Measurements from ENCODE around the gene ADAMTSL1. TPM values are rescaled to one million over a fixed set of nuclear protein-coding genes. Genes with fewer than 3 reads are reported as not detected.
"Not testable (repeated sequence)": the region's sequence is repeated elsewhere in the genome, so short reads cannot be mapped to it uniquely, and the experiment has no call there.

ADAMTSL1 gene
- total and polyA plus RNA-seq, 12 donors: 0.37 to 5.2 (median 1.9) TPM

GRCh38 chr9:18928711-18929110, 454.8 kb downstream of the ADAMTSL1 start:
- Histone ChIP-seq H3K9me3 (peaks cover 0 to under 1% (median 0%) of the 10 kb centered on the region in 11 donors), H3K27ac (no peak overlapping the region), H3K36me3 (no peaks in the 10 kb centered on the region), H3K27me3 (no peaks in the 10 kb centered on the region), H3K4me1 (no peaks in the 10 kb centered on the region), H3K4me3 (no peak overlapping the region)
- no peak for ATAC-seq
- DNase-seq: no peak
- TF ChIP-seq CTCF (IDR thresholded peaks at IDR 0.05): no peak
- intact Hi-C loops (cut with DNase I): loop anchor here in 1 of 10 donors (10.0 kb wide), 1 partner anchor 56 kb away; no protein-coding TSS in a partner anchor
- WGBS, 2 donors: 84 to 85% methylated on average over 7 of the region's 7 CpGs

GRCh38 chr9:18930611-18931010, 456.7 kb downstream of the ADAMTSL1 start:
- intact Hi-C loops (cut with DNase I); H3K27ac ChIP-seq; H3K27me3 ChIP-seq; H3K36me3 ChIP-seq; ATAC-seq; H3K4me1 ChIP-seq; DNase-seq; H3K4me3 ChIP-seq: not testable (repeated sequence)
- 89 to 92% methylated on average over 13 of the region's 13 CpGs for whole genome bisulfite sequencing, 2 donors
- peaks cover 0 to 12% (median 0%) of the 10 kb centered on the region in 11 donors for H3K9me3 ChIP-seq

GRCh38 chr9:18935541-18935940, 461.6 kb downstream of the ADAMTSL1 start:
- Histone ChIP-seq H3K27me3 (peaks cover 0 to 3% (median 0%) of the 10 kb centered on the region in 7 donors), H3K36me3 (no peaks in the 10 kb centered on the region), H3K4me3 (no peak overlapping the region), H3K9me3 (peaks cover 0 to 12% (median 0%) of the 10 kb centered on the region in 11 donors), H3K4me1 (no peaks in the 10 kb centered on the region), H3K27ac (no peak overlapping the region)
- DNase-seq (no peak), ATAC-seq (no peak)
- WGBS, 2 donors: 80 to 83% methylated on average over 2 of the region's 2 CpGs
- TF ChIP-seq CTCF (IDR thresholded peaks at IDR 0.05): no peak
- intact Hi-C loops (cut with DNase I): no loop called here

GRCh38 chr9:18936094-18936871, 462.3 kb downstream of the ADAMTSL1 start:
- H3K4me3 ChIP-seq: no peak overlapping the region
- peaks cover 0 to 6% (median 0%) of the 10 kb centered on the region in 9 donors for H3K4me1 ChIP-seq
- no peak overlapping the region for H3K27ac ChIP-seq
- intact Hi-C loops (cut with DNase I): no loop called here
- peaks cover 0 to 3% (median 0%) of the 10 kb centered on the region in 7 donors for H3K27me3 ChIP-seq
- H3K36me3 ChIP-seq: no peaks in the 10 kb centered on the region
- no peak for TF ChIP-seq CTCF (IDR thresholded peaks at IDR 0.05)
- 69 to 74% methylated on average over 7 of the region's 7 CpGs for WGBS, 2 donors
- DNase-seq (no peak), ATAC-seq (no peak)
- peaks cover 0 to 12% (median 0%) of the 10 kb centered on the region in 11 donors for H3K9me3 ChIP-seq

GRCh38 chr9:18939943-18940342, 466.0 kb downstream of the ADAMTSL1 start:
- intact Hi-C loops (cut with DNase I): loop anchor here in 1 of 10 donors (10.0 kb wide), 1 partner anchor 75 kb away; no protein-coding TSS in a partner anchor
- Histone ChIP-seq H3K27me3 (peaks cover 0 to 10% (median 0%) of the 10 kb centered on the region in 7 donors), H3K4me1 (peaks cover 0 to 24% (median 4%) of the 10 kb centered on the region in 9 donors), H3K36me3 (no peaks in the 10 kb centered on the region), H3K9me3 (peaks cover 0 to 1% (median 0%) of the 10 kb centered on the region in 11 donors), H3K4me3 (no peak overlapping the region), H3K27ac (no peak overlapping the region)
- 82 to 84% methylated on average over 5 of the region's 5 CpGs for WGBS, 2 donors
- no peak for ATAC-seq
- no peak for TF ChIP-seq CTCF (IDR thresholded peaks at IDR 0.05)
- no peak for DNase-seq
